Measurements from ENCODE around the gene GLTPD2. TPM values are rescaled to one million over a fixed set of nuclear protein-coding genes. Genes with fewer than 3 reads are reported as not detected.

The GLTPD2 gene
- total and polyA plus RNA-seq, 2 experiments from 2014 or later: 0.47 to 1.3 TPM

GRCh38 chr17:4833941-4834680 lies 45.3 kb downstream of the GLTPD2 start:
- Mint-ChIP-seq H3K36me3 (ENCODE audit: low read depth) (no peaks in the 10 kb centered on the region; the same call in 2 of the 3 replicates), H3K27ac (peak overlapping the region; percentile 77), H3K9me3 (no peaks in the 10 kb centered on the region; the same call in 2 of the 3 replicates), H3K27me3 (ENCODE audit: insufficient read depth, low read depth, poor library complexity) (peaks cover 5% of the 10 kb centered on the region), H3K4me3 (peak overlapping the region; percentile 86), H3K4me1 (peaks cover 21% of the 10 kb centered on the region)
- DNase-seq (ENCODE audit: low spot score): peak; percentile 43
- H3K36me3 ChIP-seq (ENCODE audit: insufficient read depth): no peaks in the 10 kb centered on the region
- H2AFZ ChIP-seq: peak overlapping the region; percentile 81
- TF ChIP-seq STAT1 (IDR thresholded peaks at IDR 0.05; ENCODE audit: unreplicated experiment) (no peak), ZNF462 (CRISPR knock-in tag; IDR thresholded peaks at IDR 0.05) (no peak), POLR2AphosphoS5 (IDR thresholded peaks at IDR 0.05; ENCODE audit: low read depth) (no peak), CREB1 (CRISPR knock-in tag; IDR thresholded peaks at IDR 0.05; ENCODE audit: low read depth) (no peak), EZH2phosphoT487 (IDR thresholded peaks at IDR 0.05; ENCODE audit: unreplicated experiment) (no peak), ZNF331 (CRISPR knock-in tag; IDR thresholded peaks at IDR 0.05; ENCODE audit: low read depth) (no peak)
- TF ChIP-seq, protein P1, sequence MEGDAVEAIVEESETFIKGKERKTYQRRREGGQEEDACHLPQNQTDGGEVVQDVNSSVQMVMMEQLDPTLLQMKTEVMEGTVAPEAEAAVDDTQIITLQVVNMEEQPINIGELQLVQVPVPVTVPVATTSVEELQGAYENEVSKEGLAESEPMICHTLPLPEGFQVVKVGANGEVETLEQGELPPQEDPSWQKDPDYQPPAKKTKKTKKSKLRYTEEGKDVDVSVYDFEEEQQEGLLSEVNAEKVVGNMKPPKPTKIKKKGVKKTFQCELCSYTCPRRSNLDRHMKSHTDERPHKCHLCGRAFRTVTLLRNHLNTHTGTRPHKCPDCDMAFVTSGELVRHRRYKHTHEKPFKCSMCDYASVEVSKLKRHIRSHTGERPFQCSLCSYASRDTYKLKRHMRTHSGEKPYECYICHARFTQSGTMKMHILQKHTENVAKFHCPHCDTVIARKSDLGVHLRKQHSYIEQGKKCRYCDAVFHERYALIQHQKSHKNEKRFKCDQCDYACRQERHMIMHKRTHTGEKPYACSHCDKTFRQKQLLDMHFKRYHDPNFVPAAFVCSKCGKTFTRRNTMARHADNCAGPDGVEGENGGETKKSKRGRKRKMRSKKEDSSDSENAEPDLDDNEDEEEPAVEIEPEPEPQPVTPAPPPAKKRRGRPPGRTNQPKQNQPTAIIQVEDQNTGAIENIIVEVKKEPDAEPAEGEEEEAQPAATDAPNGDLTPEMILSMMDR (conservative IDR thresholded peaks at IDR 0.05; ENCODE audit: low read depth in 2 of 2): no peak
- peak overlapping the region; percentile 88 for H3K4me3 ChIP-seq
- H3K9me2 ChIP-seq (ENCODE audit: insufficient read depth): no peaks in the 10 kb centered on the region
- H3F3A ChIP-seq (replicated peaks; ENCODE audit: low read depth): peaks cover 8% of the 10 kb centered on the region
- no peaks in the 10 kb centered on the region for H3K27me3 ChIP-seq (ENCODE audit: insufficient read depth)
- peaks cover 11% of the 10 kb centered on the region for H3K4me1 ChIP-seq (ENCODE audit: insufficient read depth)
- H3K79me2 ChIP-seq (replicated peaks; ENCODE audit: insufficient read depth): peaks cover 51% of the 10 kb centered on the region
- peak overlapping the region; percentile 99 for H3K4me2 ChIP-seq
- H3K27ac ChIP-seq (ENCODE audit: low read depth): peak overlapping the region; percentile 69; the same call in 1 of the 2 replicates
- ATAC-seq: peak; percentile 10
- H4K20me1 ChIP-seq (replicated peaks; ENCODE audit: insufficient read depth): peaks cover 9% of the 10 kb centered on the region

Measured in GM23338 (cell line).